A673 (cell line): ENCODE measurements around the gene ALG14. TPM values are rescaled to one million over a fixed set of nuclear protein-coding genes. Genes with fewer than 3 reads are reported as not detected.

Experiments
- BruUV-seq: library from RNA; stranded (reverse); fragments of 400-500 nt; replicated peaks from 2 replicates; lab custom pipeline; 2021; lab: Mats Ljungman, UMichigan
- CTCF ChIA-PET: fragments of 300-600 bp; sonication (Branson Sonifier 250); formaldehyde crosslinking; loops from one replicate; lab custom pipeline; 2022; ENCODE audit warnings: antibody characterized with exemption; lab: Charles Lee
- POLR2A ChIA-PET: fragments of 300-600 bp; sonication (Branson Sonifier 250); formaldehyde crosslinking; loops from one replicate; lab custom pipeline; 2022; ENCODE audit warnings: antibody characterized with exemption; ENCODE audit not compliant: low non-redundant PET; lab: Charles Lee
- DNase-seq: peaks from one replicate; pipeline ENCODE4 v3.0.0-alpha.2; 2015; ENCODE audit warnings: low spot score
- H3K27ac ChIP-seq: fragments of 200-600 bp; sonication (generic); 2 replicates; pipeline ENCODE4 v1.5.1; 2016; ENCODE audit warnings: mixed run types, low read depth, mild to moderate bottlenecking, mixed read lengths, antibody characterized with exemption, low read length; ENCODE audit not compliant: poor library complexity, severe bottlenecking
- H3K27me3 ChIP-seq: fragments of 200-600 bp; sonication (generic); replicated peaks from 2 replicates; pipeline ENCODE4 v1.6.1; 2017; ENCODE audit warnings: mixed run types, low read depth, mild to moderate bottlenecking, mixed read lengths, antibody characterized with exemption, low read length; ENCODE audit not compliant: insufficient read depth, poor library complexity
- H3K36me3 ChIP-seq: fragments of 200-600 bp; sonication (generic); 2 replicates; pipeline ENCODE4 v1.6.1; 2016; ENCODE audit warnings: mixed run types, mild to moderate bottlenecking, mixed read lengths, antibody characterized with exemption, low read length; ENCODE audit not compliant: insufficient read depth, poor library complexity, severe bottlenecking
- H3K4me1 ChIP-seq: fragments of 200-600 bp; sonication (generic); 2 replicates; pipeline ENCODE4 v1.6.1; 2017; ENCODE audit warnings: mixed run types, mild to moderate bottlenecking, mixed read lengths, antibody characterized with exemption, low read length; ENCODE audit not compliant: insufficient read depth, poor library complexity, severe bottlenecking
- H3K4me3 ChIP-seq: fragments of 200-600 bp; sonication (generic); 2 replicates; pipeline ENCODE4 v1.5.1; 2016; ENCODE audit warnings: low read depth, mixed run types, mild to moderate bottlenecking, mixed read lengths, low read length; ENCODE audit not compliant: poor library complexity, severe bottlenecking
- H3K9me3 ChIP-seq: fragments of 200-600 bp; sonication (generic); 2 replicates; pipeline ENCODE4 v1.6.1; 2016; ENCODE audit warnings: mixed run types, low read depth, mild to moderate bottlenecking, mixed read lengths, antibody characterized with exemption, low read length; ENCODE audit not compliant: poor library complexity, severe bottlenecking
- EZH2 ChIP-seq: fragments of 200-600 bp; sonication (generic); IDR thresholded peaks from 2 replicates; pipeline ENCODE4 v1.6.1; 2017; ENCODE audit warnings: borderline replicate concordance, low read depth, mild to moderate bottlenecking, mixed read lengths, antibody characterized with exemption, low read length; ENCODE audit not compliant: poor library complexity, severe bottlenecking
- intact Hi-C: fragments of 100-400 bp; cut with micrococcal nuclease; formaldehyde crosslinking; loops from one replicate; pipeline ENCODE4 v1.10.0; 2022; ENCODE audit not compliant: unreplicated experiment
- total RNA-seq: library from RNA; stranded (reverse); gene quantifications from 2 replicates; pipeline ENCODE4 v1.2.3, GENCODE V29; 2021
- TF ChIP-seq, protein P1 (sequence below): fragments of 300-800, 200-600 bp; sonication (generic); conservative IDR thresholded peaks from 2 replicates; pipeline ENCODE4 v1.5.1; 2017; ENCODE audit warnings: low read depth, mild to moderate bottlenecking, antibody characterized with exemption, low read length, moderate library complexity, mixed read lengths

Gene ALG14
- total RNA-seq, 1 experiment from 2014 or later = 11.3 TPM

DNA sequence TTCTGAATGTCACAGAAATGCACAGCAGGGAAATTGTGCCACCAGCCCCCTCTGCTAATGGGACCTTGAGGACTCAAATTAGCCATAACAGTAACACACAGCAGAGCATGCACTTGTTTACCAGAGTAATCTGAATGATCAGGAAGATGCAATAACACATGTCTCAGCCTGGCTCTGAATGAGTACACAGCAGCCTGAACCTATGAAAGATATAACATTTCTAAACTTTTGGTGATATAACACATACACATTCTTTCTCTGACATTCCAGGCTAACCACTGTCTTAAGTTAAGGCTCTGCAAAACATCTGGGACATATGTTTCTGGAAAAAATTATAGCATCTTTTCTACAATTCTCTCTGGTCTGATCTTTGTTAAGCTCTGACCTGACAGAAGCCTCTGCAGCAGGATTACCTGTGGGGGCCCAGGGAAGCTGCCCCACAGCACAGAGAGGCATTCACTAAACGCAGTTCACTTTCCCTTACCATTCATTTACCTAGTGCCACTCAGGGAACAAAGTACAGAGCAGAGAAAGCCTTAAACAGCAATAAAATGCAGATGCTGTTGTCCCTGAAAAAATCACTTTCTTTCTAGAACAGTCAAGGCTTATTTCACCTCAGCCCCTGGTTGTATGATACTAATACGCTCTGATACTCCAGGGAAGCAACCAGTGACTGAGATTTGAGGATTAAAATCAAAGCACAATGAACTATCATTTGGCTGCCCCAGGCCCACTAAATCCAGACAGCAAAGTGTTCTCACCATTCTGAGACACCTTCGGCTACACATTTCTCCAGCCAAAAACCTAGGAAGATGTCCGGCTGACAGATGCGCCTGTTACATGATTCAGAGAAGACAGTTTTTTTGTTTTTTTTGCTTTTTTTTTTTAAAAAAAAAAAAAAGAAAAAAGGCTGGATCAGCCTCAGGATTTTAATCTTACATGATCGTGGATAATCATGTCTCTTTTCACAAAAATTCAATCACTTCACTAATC is 91.9 kb downstream of the ALG14 start:
- H3K4me1 ChIP-seq = peaks cover 17% of the 10 kb centered on the region
- no peaks in the 10 kb centered on the region for H3K9me3 ChIP-seq
- no peak for DNase-seq
- TF ChIP-seq EZH2 = no peak
- TF ChIP-seq, protein P1, sequence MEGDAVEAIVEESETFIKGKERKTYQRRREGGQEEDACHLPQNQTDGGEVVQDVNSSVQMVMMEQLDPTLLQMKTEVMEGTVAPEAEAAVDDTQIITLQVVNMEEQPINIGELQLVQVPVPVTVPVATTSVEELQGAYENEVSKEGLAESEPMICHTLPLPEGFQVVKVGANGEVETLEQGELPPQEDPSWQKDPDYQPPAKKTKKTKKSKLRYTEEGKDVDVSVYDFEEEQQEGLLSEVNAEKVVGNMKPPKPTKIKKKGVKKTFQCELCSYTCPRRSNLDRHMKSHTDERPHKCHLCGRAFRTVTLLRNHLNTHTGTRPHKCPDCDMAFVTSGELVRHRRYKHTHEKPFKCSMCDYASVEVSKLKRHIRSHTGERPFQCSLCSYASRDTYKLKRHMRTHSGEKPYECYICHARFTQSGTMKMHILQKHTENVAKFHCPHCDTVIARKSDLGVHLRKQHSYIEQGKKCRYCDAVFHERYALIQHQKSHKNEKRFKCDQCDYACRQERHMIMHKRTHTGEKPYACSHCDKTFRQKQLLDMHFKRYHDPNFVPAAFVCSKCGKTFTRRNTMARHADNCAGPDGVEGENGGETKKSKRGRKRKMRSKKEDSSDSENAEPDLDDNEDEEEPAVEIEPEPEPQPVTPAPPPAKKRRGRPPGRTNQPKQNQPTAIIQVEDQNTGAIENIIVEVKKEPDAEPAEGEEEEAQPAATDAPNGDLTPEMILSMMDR = no peak
- POLR2A ChIA-PET = no interaction called here
- no peak overlapping the region for H3K4me3 ChIP-seq
- H3K36me3 ChIP-seq = no peaks in the 10 kb centered on the region
- H3K27ac ChIP-seq = no peak overlapping the region
- CTCF ChIA-PET = no interaction called here
- H3K27me3 ChIP-seq = no peaks in the 10 kb centered on the region
- no TSS peak for BruUV-seq
- intact Hi-C loops = no loop called here

DNA sequence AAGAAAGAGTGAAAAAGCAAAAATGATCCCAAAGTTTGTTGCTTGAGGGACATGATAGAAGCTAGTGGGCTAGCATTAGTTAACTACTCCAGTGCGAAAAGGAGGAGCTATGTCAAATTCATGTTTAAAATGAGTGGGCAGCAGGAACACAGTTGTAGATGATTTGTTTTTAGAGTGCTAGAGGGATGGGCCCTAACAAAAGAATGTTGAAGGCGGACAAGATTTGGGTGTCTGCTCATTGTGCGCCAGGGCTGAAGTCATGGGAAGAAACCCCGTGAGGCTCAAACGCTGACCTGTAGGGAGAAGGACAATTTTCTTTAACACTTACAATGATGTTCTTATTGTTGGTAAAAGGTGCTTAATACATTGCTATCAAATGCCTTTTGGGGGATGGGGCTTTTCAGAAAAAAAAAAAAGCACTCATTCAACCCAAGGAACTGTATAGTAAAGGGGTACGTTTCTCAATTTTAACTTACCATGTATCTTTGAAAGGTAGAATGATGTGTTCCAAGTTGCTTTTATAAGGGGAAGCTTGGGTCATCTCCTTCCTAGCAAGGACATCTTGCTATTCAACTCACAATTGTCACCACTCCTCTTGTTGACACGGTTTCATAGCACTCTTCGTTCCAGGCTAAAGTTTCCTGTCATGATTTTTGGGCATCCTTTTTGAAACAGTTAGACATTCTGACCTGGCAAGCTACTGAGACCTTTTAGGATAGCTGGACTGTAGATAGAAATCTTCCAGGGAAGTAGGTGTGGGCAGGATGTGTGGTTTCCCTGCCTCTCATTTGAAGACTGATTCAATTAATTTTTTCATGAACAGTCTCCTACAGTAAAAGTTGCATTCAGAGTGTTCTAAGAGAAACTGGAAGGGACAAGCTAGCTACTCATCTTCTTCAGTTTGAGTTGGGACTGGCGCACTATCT is 92.8 kb downstream of the ALG14 start:
- no peak for DNase-seq
- H3K27ac ChIP-seq = no peak overlapping the region
- no peaks in the 10 kb centered on the region for H3K36me3 ChIP-seq
- peaks cover 17% of the 10 kb centered on the region for H3K4me1 ChIP-seq
- H3K27me3 ChIP-seq = no peaks in the 10 kb centered on the region
- POLR2A ChIA-PET = no interaction called here
- H3K4me3 ChIP-seq = no peak overlapping the region
- CTCF ChIA-PET = interaction anchor here (0.7 kb wide), 1 partner anchor 53 kb away, joined by 7 read pairs; the partner anchor contains the start of gene CNN3
- intact Hi-C loops = no loop called here
- TF ChIP-seq EZH2 = no peak
- TF ChIP-seq, protein P1 = no peak
- BruUV-seq = no TSS peak
- H3K9me3 ChIP-seq = no peaks in the 10 kb centered on the region

DNA sequence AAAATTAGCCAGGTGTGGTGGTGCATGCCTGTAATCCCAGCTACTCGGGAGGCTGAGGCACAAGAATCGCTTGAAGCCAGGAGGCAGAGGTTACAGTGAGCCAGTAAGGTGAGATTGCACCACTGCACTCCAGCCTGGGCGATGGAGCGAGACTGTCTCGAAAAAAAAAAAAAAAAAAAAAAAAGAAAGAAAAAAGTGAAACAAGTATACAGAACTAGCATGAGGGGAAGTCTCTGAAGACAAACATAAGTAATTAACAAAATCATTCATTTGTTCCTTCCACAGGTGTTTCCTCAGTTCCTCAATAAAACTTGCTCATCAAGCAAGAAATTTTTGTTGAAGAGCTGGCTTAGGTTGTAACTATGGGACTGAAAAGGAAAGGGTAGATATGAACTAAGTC is 93.6 kb downstream of the ALG14 start:
- no peak for TF ChIP-seq EZH2
- intact Hi-C loops = no loop called here
- ChIA-PET POLR2A (no interaction called here), CTCF (interaction anchor here (0.7 kb wide), 1 partner anchor 52 kb away, joined by 7 read pairs; the partner anchor contains the start of gene CNN3)
- no peak overlapping the region for H3K27ac ChIP-seq
- DNase-seq = no peak
- H3K9me3 ChIP-seq = no peaks in the 10 kb centered on the region
- BruUV-seq = no TSS peak
- H3K36me3 ChIP-seq = no peaks in the 10 kb centered on the region
- H3K4me3 ChIP-seq = no peak overlapping the region
- H3K4me1 ChIP-seq = peaks cover 23% of the 10 kb centered on the region
- no peaks in the 10 kb centered on the region for H3K27me3 ChIP-seq
